ENCODE results near the gene CDC23.
"Not testable (repeated sequence)": the region's sequence is repeated elsewhere in the genome, so short reads cannot be mapped to it uniquely, and the experiment has no call there.

Gene CDC23

DNA sequence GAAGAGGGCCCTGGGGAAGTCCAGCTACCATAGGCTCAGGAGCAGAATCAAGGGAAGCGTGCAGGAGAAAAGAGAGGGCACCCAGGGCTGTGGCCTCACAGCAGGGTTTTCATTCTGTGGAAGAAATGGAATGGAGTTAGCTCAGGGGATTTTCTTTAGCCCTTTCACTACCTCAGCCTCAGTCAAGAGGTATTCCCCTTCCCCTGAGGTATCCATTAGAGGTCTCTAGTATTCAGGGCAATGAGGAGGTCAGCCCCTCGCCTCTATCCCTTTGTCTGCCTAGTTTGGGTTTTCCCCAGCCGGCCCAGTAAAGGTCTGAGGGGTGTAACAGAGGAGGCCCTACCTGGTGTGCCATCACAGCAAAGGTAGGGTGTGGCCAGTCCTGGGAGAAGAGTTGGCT, 39.8 kb upstream of the CDC23 start:
- no peaks in the 10 kb centered on the region for H3K79me2 ChIP-seq (ENCODE audit: insufficient read depth, low read length)
- H3K9ac ChIP-seq (ENCODE audit: low read length), result no peak overlapping the region

GRCh38 chr5:138247800-138248199, 34.7 kb upstream of the CDC23 start:
- not testable (repeated sequence) for H3K36me3 ChIP-seq (ENCODE audit: low read length); H3K9me2 ChIP-seq (replicated peaks; ENCODE audit: insufficient read depth, low read length); H2AFZ ChIP-seq (ENCODE audit: low read depth, low read length, severe bottlenecking)

More for the DNA sequence above, 39.8 kb upstream of the CDC23 start:
- Histone ChIP-seq H3F3A (ENCODE audit: insufficient read depth) (no peaks in the 10 kb centered on the region), H2AFZ (ENCODE audit: low read depth, low read length, severe bottlenecking) (no peak overlapping the region), H3K4me2 (ENCODE audit: low read depth, low read length, poor library complexity, severe bottlenecking) (no peak overlapping the region), H3K27me3 (ENCODE audit: low read length) (no peaks in the 10 kb centered on the region), H3K9me2 (replicated peaks; ENCODE audit: insufficient read depth, low read length) (no peaks in the 10 kb centered on the region), H3K4me3 (ENCODE audit: insufficient read depth, low read length, poor library complexity, severe bottlenecking) (no peak overlapping the region), H3K9me3 (ENCODE audit: insufficient read depth, low read length) (no peaks in the 10 kb centered on the region), H3K36me3 (ENCODE audit: low read length) (no peaks in the 10 kb centered on the region), H4K20me1 (ENCODE audit: low read depth, low read length) (no peaks in the 10 kb centered on the region), H3K27ac (ENCODE audit: low read depth, low read length) (no peak overlapping the region)
- no peak for TF ChIP-seq EZH2phosphoT487 (conservative IDR thresholded peaks at IDR 0.05; ENCODE audit: low read length)
- TF ChIP-seq CTCF (IDR thresholded peaks at IDR 0.05; ENCODE audit: insufficient read depth, low read length, poor library complexity, severe bottlenecking), result no peak

DNA sequence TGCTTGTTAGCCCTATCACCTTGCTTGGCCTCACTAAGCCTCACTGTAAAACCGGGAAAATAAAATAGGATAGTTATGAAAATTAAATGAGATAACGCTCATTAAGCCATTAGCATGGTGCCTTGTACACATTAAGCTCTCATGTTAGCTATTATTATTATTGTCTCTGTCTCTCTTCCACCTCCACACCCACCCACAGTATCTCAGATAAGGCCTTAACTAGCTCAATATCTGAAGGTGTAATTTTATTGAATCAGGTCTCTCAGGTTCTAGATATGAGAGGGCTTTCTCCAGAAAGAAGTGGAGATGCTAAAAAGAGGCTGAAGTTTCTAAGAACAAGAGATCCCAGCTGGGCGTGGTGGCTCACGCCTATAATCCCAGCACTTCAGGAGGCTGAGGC, 33.7 kb upstream of the CDC23 start:
- no peak for TF ChIP-seq CTCF (IDR thresholded peaks at IDR 0.05; ENCODE audit: insufficient read depth, low read length, poor library complexity, severe bottlenecking)
- TF ChIP-seq EZH2phosphoT487 (conservative IDR thresholded peaks at IDR 0.05; ENCODE audit: low read length), result no peak
- Histone ChIP-seq H3K9me3 (ENCODE audit: insufficient read depth, low read length) (no peaks in the 10 kb centered on the region), H3K4me3 (ENCODE audit: insufficient read depth, low read length, poor library complexity, severe bottlenecking) (no peak overlapping the region), H2AFZ (ENCODE audit: low read depth, low read length, severe bottlenecking) (no peak overlapping the region), H3K79me2 (ENCODE audit: insufficient read depth, low read length) (no peaks in the 10 kb centered on the region), H3K4me2 (ENCODE audit: low read depth, low read length, poor library complexity, severe bottlenecking) (no peak overlapping the region), H3K9me2 (replicated peaks; ENCODE audit: insufficient read depth, low read length) (no peaks in the 10 kb centered on the region), H4K20me1 (ENCODE audit: low read depth, low read length) (no peaks in the 10 kb centered on the region), H3K9ac (ENCODE audit: low read length) (no peak overlapping the region), H3K27ac (ENCODE audit: low read depth, low read length) (no peak overlapping the region), H3F3A (ENCODE audit: insufficient read depth) (no peaks in the 10 kb centered on the region), H3K27me3 (ENCODE audit: low read length) (no peaks in the 10 kb centered on the region), H3K36me3 (ENCODE audit: low read length) (no peaks in the 10 kb centered on the region)

More at GRCh38 chr5:138247800-138248199, 34.7 kb upstream of the CDC23 start:
- not testable (repeated sequence) for H3K9me3 ChIP-seq (ENCODE audit: insufficient read depth, low read length); H3K27ac ChIP-seq (ENCODE audit: low read depth, low read length); H3K4me2 ChIP-seq (ENCODE audit: low read depth, low read length, poor library complexity, severe bottlenecking); H3K27me3 ChIP-seq (ENCODE audit: low read length); H4K20me1 ChIP-seq (ENCODE audit: low read depth, low read length); H3K4me3 ChIP-seq (ENCODE audit: insufficient read depth, low read length, poor library complexity, severe bottlenecking); H3F3A ChIP-seq (ENCODE audit: insufficient read depth); H3K79me2 ChIP-seq (ENCODE audit: insufficient read depth, low read length); H3K9ac ChIP-seq (ENCODE audit: low read length)

- Histone ChIP-seq H4K20me1 (ENCODE audit: low read depth, low read length) (no peaks in the 10 kb centered on the region), H3K27ac (ENCODE audit: low read depth, low read length) (no peak overlapping the region), H3K79me2 (ENCODE audit: insufficient read depth, low read length) (no peaks in the 10 kb centered on the region), H3K4me2 (ENCODE audit: low read depth, low read length, poor library complexity, severe bottlenecking) (no peak overlapping the region), H3K4me3 (ENCODE audit: insufficient read depth, low read length, poor library complexity, severe bottlenecking) (no peak overlapping the region), H3F3A (ENCODE audit: insufficient read depth) (no peaks in the 10 kb centered on the region), H3K9ac (ENCODE audit: low read length) (no peak overlapping the region), H2AFZ (ENCODE audit: low read depth, low read length, severe bottlenecking) (no peak overlapping the region), H3K9me2 (replicated peaks; ENCODE audit: insufficient read depth, low read length) (no peaks in the 10 kb centered on the region), H3K9me3 (ENCODE audit: insufficient read depth, low read length) (no peaks in the 10 kb centered on the region), H3K36me3 (ENCODE audit: low read length) (no peaks in the 10 kb centered on the region), H3K27me3 (ENCODE audit: low read length) (no peaks in the 10 kb centered on the region)
- TF ChIP-seq EZH2phosphoT487 (conservative IDR thresholded peaks at IDR 0.05; ENCODE audit: low read length), result no peak
- no peak for TF ChIP-seq CTCF (IDR thresholded peaks at IDR 0.05; ENCODE audit: insufficient read depth, low read length, poor library complexity, severe bottlenecking)
These were observed 33.2 kb upstream of the CDC23 start for GRCh38 chr5:138246334-138246733.
